ENCODE data around the gene SUCLG1. TPM values are rescaled to one million over a fixed set of nuclear protein-coding genes. Genes with fewer than 3 reads are reported as not detected.

SUCLG1 gene
- total and polyA plus RNA-seq, 2 of the 8 experiments (the other 6 are each of a cell fraction or from before 2014, with no cell fraction given), result 19.9 to 40.0 TPM

GRCh38 chr2:84443477-84443876 lies 15.6 kb downstream of the SUCLG1 start (continued):
- TF ChIP-seq, protein P1, sequence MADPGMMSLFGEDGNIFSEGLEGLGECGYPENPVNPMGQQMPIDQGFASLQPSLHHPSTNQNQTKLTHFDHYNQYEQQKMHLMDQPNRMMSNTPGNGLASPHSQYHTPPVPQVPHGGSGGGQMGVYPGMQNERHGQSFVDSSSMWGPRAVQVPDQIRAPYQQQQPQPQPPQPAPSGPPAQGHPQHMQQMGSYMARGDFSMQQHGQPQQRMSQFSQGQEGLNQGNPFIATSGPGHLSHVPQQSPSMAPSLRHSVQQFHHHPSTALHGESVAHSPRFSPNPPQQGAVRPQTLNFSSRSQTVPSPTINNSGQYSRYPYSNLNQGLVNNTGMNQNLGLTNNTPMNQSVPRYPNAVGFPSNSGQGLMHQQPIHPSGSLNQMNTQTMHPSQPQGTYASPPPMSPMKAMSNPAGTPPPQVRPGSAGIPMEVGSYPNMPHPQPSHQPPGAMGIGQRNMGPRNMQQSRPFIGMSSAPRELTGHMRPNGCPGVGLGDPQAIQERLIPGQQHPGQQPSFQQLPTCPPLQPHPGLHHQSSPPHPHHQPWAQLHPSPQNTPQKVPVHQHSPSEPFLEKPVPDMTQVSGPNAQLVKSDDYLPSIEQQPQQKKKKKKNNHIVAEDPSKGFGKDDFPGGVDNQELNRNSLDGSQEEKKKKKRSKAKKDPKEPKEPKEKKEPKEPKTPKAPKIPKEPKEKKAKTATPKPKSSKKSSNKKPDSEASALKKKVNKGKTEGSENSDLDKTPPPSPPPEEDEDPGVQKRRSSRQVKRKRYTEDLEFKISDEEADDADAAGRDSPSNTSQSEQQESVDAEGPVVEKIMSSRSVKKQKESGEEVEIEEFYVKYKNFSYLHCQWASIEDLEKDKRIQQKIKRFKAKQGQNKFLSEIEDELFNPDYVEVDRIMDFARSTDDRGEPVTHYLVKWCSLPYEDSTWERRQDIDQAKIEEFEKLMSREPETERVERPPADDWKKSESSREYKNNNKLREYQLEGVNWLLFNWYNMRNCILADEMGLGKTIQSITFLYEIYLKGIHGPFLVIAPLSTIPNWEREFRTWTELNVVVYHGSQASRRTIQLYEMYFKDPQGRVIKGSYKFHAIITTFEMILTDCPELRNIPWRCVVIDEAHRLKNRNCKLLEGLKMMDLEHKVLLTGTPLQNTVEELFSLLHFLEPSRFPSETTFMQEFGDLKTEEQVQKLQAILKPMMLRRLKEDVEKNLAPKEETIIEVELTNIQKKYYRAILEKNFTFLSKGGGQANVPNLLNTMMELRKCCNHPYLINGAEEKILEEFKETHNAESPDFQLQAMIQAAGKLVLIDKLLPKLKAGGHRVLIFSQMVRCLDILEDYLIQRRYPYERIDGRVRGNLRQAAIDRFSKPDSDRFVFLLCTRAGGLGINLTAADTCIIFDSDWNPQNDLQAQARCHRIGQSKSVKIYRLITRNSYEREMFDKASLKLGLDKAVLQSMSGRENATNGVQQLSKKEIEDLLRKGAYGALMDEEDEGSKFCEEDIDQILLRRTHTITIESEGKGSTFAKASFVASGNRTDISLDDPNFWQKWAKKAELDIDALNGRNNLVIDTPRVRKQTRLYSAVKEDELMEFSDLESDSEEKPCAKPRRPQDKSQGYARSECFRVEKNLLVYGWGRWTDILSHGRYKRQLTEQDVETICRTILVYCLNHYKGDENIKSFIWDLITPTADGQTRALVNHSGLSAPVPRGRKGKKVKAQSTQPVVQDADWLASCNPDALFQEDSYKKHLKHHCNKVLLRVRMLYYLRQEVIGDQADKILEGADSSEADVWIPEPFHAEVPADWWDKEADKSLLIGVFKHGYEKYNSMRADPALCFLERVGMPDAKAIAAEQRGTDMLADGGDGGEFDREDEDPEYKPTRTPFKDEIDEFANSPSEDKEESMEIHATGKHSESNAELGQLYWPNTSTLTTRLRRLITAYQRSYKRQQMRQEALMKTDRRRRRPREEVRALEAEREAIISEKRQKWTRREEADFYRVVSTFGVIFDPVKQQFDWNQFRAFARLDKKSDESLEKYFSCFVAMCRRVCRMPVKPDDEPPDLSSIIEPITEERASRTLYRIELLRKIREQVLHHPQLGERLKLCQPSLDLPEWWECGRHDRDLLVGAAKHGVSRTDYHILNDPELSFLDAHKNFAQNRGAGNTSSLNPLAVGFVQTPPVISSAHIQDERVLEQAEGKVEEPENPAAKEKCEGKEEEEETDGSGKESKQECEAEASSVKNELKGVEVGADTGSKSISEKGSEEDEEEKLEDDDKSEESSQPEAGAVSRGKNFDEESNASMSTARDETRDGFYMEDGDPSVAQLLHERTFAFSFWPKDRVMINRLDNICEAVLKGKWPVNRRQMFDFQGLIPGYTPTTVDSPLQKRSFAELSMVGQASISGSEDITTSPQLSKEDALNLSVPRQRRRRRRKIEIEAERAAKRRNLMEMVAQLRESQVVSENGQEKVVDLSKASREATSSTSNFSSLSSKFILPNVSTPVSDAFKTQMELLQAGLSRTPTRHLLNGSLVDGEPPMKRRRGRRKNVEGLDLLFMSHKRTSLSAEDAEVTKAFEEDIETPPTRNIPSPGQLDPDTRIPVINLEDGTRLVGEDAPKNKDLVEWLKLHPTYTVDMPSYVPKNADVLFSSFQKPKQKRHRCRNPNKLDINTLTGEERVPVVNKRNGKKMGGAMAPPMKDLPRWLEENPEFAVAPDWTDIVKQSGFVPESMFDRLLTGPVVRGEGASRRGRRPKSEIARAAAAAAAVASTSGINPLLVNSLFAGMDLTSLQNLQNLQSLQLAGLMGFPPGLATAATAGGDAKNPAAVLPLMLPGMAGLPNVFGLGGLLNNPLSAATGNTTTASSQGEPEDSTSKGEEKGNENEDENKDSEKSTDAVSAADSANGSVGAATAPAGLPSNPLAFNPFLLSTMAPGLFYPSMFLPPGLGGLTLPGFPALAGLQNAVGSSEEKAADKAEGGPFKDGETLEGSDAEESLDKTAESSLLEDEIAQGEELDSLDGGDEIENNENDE (IDR thresholded peaks at IDR 0.05; ENCODE audit: insufficient replicate concordance, low read length), result no peak
- no peak for TF ChIP-seq GTF2F1 (IDR thresholded peaks at IDR 0.05; ENCODE audit: borderline replicate concordance, low read depth, low read length)
- no peak for TF ChIP-seq BACH1 (IDR thresholded peaks at IDR 0.05; ENCODE audit: low read length)
- TF ChIP-seq RAD21 (IDR thresholded peaks at IDR 0.05 in 1 of 2, conservative IDR thresholded peaks at IDR 0.05 in 1 of 2; ENCODE audit: low read depth in 2 of 2, low read length in 2 of 2), result no peak
- no peak for TF ChIP-seq JUN (IDR thresholded peaks at IDR 0.05; ENCODE audit: low read depth, low read length)
- TF ChIP-seq TBP (IDR thresholded peaks at IDR 0.05; ENCODE audit: low read depth, low read length), result no peak

Data from H1 (cell line).